Fibroblast of lung (primary cell): ENCODE data around the gene ZNF214.

Experiments used
- CTCF ChIP-seq, 2 donors: IDR thresholded peaks in 1 of 2; conservative IDR thresholded peaks in 1 of 2; 1 replicate in 1 of 2; 2 replicates in 1 of 2; pipeline ENCODE4 v1.5.1; 2011 to 2012; ENCODE audit warnings: low read length in 2 of 2, control low read depth in 1 of 2, inconsistent platforms in 1 of 2, low read depth in 1 of 2, mild to moderate bottlenecking in 1 of 2
- EZH2 ChIP-seq: IDR thresholded peaks from 2 replicates; pipeline ENCODE4 v1.5.1; 2012; ENCODE audit warnings: low read length, control low read depth, mild to moderate bottlenecking; ENCODE audit errors: missing control alignments

- TF ChIP-seq CTCF (conservative IDR thresholded peaks at IDR 0.05 in 1 of 2, IDR thresholded peaks at IDR 0.05 in 1 of 2; ENCODE audit: low read depth in 1 of 2, low read length in 2 of 2) = no peak
- TF ChIP-seq EZH2 = no peak
Measured at GRCh38 chr11:6991227-6991626, 28.9 kb downstream of the ZNF214 start.
